ENCODE results near the gene PARP1.

GRCh38 chr1:226414098-226414698 is 6.3 kb upstream of the PARP1 start:
- TF ChIP-seq CTCF (conservative IDR thresholded peaks at IDR 0.05; ENCODE audit: low read length), result no peak
- TF ChIP-seq EZH2phosphoT487 (IDR thresholded peaks at IDR 0.05; ENCODE audit: borderline replicate concordance, low read depth, low read length), result no peak
